RKO (cell line): ENCODE results near the gene EEF1AKMT2.
"Not testable (repeated sequence)": the region's sequence is repeated elsewhere in the genome, so short reads cannot be mapped to it uniquely, and the experiment has no call there.

Source experiments
- DNase-seq: peaks from one replicate; pipeline ENCODE4 v3.0.0-alpha.2; 2016; ENCODE audit warnings: low spot score

The EEF1AKMT2 gene

GRCh38 chr10:124791547-124792348 is at the start of gene EEF1AKMT2:
Gene EEF1AKMT2 (minus strand): TSS chr10:124791887. CDS start chr10:124791833, 54 bp downstream.
- peak; percentile 89 for DNase-seq

DNA sequence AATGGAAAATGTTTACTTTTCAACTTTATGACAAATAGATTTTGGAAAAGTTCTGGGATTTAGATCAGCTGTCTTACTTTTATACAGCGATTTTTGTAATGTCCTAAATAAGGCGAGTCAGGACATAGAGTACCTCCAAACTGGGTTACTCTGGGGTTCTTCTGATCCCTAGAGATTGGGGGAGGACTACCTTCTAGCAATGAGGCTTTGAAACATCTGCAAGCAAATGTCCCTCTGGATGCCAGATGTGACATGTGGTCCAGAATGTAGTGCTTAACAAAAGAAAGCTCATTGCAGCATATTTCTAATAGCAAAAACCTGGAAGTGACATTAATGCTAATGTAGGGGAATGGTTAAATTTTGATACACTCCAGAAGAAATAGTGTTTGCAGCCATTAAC is 46.0 kb upstream of the EEF1AKMT2 start:
- DNase-seq, result no peak

- no peak for DNase-seq
Observed at GRCh38 chr10:124831116-124831515, 39.4 kb upstream of the EEF1AKMT2 start.

DNA sequence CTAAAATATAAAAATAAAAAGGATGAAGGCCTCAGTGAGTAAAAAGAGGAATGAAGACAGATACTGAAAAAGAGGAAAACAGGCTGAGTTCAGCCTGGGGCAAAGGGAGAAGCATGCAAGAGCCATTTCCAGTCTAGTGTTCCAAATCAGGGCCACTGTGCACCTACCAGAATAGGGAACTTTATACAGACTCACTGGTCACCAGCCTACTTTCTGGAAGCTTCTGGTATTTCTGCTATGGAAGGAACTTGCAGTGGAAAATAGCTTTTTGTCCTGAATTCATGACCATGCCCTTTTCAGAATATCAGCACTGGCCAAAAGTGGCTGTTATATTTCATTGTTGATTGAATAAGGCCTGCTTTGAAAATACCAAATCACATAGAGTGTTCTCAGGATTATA is 38.8 kb upstream of the EEF1AKMT2 start:
- no peak for DNase-seq

GRCh38 chr10:124829447-124830115 is 37.9 kb upstream of the EEF1AKMT2 start:
- no peak for DNase-seq

DNA sequence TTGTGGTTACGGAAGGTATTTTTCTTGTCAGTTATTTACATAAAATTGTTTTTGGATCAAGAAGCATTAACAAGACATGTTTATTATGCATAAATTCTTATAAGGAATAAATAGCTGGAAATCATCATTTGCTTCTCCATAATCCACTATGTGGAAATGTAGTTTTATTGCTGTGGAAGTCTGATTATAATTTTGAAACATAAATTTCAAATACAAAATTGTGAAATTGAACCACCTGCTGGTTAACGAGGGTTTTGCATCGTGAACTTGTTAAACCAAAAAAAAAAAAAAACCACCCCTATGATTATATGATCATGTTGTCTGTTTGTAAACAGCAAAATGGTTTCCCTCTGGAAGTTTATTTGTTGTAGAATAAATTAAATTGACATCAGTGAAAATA is 35.8 kb upstream of the EEF1AKMT2 start:
- DNase-seq, result peak; percentile 29

DNA sequence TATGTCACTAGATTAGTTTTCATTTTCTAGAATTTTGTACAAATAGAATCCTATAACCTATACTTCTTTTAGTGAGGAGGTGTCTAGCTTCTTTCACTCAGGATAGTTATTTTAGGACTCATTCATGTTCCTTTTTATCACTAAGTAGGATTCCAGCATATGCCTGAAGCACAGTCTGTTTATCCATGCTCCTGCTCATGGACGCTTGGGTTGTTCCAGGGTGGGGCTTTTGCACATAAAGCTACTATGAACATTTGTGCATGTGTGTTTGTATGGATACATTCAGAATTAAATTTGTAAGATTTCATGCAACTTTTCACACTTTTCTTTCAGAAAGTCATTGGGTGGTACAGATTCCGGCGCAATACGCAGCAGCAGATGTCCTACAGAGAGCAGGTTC is 34.6 kb upstream of the EEF1AKMT2 start:
- no peak for DNase-seq

- no peak for DNase-seq
Observed at GRCh38 chr10:124825702-124826101, 34.0 kb upstream of the EEF1AKMT2 start.

DNA sequence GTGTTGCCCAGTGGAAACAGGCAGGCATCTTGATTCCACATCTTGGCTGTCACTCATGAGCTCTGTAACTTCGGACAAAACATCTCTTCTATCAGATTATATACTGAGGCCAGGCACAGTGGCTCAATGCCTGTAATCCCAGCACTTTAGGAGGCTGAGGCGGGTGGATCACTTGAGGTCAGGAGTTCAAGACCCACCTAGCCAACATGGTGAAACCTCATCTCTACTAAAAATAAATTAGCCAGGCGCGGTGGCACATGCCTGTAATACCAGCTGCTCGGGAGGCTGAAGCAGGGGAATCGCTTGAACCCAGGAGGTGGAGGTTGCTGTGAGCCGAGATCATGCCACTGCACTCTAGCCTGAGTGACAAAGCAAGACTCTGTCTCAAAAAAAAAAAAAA is 33.2 kb upstream of the EEF1AKMT2 start:
- DNase-seq, result not testable (repeated sequence)

DNA sequence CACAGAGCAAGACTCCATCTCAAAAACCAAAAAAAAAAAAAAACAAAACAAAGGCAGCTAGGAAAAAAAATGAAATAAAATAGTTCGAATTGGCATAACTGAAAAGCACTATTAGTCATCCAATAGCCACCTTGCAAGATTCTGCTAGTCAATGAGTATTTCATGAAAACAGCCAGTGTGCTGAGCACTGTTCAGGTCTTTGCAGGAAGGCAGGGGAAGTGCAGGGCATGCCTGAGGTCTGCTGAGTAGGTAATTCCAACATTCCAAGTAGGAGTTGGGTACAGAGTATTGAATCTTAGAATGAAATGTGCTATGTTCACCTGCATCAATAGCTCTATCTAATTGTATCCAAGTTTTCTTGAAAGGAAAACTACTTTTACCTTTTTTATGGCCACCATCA is 32.8 kb upstream of the EEF1AKMT2 start:
- DNase-seq, result no peak

GRCh38 chr10:124821520-124821919 is 29.8 kb upstream of the EEF1AKMT2 start:
- DNase-seq, result no peak

DNA sequence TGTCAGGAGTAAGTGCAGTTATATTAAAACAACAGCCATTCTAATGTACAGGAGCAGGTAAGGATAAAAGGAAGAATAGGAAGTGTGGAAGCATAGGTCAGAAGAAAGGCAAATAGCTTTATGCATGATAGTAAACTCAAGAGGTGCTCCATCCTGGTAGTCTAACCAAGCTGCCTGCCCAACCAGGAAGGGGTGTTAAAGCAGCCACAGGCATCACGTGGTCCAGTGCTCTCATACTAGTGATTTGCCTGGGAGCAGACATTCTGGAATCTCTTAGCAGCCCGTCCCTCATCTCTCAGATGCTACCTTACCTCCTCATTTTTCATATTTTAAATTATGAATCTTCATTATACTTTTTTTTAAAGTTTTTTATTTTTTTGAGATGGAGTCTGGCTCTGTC is 28.4 kb upstream of the EEF1AKMT2 start:
- no peak for DNase-seq

DNA sequence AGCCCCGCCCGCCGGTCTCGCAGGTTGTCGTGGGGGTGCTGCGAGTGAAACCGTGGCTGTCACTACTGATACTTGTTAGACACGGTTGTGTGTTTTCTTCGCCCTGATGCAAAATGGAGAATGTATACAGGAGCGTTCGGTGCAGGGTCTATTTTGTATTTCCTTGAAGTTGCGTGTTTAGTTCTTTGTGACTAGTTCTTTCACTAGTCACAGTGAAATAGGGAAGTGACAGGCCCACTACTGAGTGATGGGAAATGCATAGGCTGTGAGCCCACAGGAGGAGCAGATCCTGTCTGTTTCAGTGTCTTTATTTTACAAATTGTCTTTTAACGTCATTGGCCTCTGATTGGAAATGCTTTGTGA is 10.6 kb upstream of the EEF1AKMT2 start:
- peak; percentile 36 for DNase-seq

DNA sequence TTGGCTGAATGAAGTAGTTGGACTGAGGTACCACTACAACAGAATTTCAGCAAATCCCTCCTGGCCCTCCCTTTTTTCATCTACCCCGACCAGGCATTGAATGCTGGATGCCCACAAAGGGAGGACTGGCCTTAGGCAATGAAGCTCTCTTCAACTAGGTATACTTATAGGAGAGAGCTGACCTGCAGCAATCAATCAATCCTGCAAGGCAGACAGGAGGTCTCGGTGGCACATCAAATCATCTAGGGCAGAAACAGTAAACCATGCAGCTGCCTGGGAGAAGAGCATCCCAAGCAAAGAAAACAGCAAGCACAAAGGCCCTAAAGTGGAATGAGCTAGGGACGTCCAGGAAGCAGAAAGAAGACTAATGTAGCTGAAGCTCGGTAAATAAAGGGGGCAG is 7.5 kb upstream of the EEF1AKMT2 start:
- DNase-seq, result no peak

GRCh38 chr10:124798781-124799180 is 7.1 kb upstream of the EEF1AKMT2 start:
- no peak for DNase-seq

DNA sequence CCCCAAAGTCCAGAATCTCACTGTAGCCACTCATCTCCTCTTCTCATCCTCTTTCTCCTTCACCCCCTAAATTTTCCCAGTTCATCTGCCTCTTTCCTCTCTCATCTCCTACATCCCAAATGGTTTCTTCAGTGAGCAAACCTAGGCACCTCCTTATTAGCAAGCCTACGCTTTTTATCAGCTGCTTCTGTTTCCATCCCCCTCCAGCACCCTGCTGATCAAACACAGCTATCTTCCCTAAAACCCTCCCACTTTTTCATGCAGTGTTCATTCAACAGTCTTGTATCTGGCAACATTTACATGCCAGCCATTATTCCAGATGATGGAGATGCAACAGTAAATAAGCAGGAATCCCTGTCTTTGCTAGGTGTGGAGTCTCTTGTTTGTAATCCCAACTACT is 6.7 kb upstream of the EEF1AKMT2 start:
- no peak for DNase-seq

DNA sequence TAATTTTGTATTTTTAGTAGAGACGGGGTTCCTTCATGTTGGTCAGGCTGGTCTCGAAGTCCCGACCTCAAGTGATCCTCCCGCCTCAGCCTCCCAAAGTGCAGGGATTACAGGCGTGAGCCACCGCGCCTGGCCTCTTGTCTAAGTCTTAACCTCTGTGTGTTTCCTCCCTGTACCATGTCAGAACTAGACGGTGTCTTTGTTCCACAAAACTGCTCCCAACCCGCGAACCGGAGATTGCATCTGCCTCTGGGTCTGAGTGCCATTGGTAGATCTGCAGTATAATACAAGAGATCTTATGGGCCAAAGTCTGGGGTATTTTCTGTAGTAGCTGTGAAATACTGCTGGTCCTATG is 1.3 kb upstream of the EEF1AKMT2 start:
- no peak for DNase-seq

DNA sequence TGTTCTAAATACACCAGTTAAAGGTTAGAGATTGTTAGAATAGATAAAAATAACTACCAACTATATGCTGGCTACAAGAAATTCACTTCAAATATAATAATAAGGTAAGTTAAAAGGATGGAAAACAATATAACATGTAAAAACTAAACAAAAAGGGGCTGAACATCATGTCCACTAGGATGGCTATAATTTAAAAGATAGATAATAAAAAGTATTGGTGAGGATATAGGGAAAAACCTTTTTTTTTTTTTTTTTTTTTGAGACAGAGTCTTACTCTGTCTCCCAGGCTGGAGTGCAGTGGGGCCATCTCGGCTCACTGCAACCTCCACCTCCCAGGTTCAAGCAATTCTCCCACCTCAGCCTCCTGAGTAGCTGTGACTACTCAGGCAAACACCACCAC is 8.8 kb downstream of the EEF1AKMT2 start:
- not testable (repeated sequence) for DNase-seq

DNA sequence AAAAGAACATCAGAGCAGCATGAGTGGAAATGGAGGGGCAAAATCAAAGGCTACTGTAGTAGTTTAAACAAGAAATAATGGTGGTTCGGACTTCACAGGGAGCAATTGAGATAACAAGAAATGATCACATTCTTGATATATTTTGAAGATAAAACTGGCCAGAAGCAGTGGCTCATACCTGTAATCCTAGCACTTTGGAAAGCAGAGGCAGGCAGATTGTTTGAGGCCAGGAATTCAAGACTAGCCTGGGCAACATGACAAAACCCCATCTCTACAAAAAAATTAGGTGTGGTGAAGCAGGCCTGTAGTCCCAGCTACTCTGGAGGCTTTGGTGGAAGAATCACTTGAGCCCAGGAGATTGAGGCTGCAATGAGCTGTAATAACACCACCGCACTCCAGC is 22.9 kb downstream of the EEF1AKMT2 start:
- DNase-seq, result no peak

DNA sequence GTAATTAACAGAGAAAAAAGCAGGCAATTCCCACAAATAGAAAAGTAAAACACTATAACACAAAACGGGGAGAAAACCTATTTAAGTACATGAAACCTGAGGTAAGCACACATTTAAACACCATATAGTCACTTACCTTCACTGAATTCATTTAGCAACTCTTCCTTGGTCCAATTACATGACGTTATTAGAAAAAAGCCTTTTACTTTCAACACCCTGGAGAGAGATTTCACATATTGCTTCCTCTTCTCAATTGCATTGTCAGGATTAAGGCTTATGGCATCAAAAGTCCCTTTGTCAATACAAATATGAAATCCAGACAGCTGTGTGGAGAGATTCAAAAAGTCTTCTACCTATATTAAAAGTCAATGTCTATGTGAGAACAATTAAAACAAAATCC is 26.4 kb downstream of the EEF1AKMT2 start:
- DNase-seq, result no peak

- no peak for DNase-seq
Observed at GRCh38 chr10:124763267-124763666, 28.4 kb downstream of the EEF1AKMT2 start.

- no peak for DNase-seq
Observed at GRCh38 chr10:124762281-124762680, 29.4 kb downstream of the EEF1AKMT2 start.

DNA sequence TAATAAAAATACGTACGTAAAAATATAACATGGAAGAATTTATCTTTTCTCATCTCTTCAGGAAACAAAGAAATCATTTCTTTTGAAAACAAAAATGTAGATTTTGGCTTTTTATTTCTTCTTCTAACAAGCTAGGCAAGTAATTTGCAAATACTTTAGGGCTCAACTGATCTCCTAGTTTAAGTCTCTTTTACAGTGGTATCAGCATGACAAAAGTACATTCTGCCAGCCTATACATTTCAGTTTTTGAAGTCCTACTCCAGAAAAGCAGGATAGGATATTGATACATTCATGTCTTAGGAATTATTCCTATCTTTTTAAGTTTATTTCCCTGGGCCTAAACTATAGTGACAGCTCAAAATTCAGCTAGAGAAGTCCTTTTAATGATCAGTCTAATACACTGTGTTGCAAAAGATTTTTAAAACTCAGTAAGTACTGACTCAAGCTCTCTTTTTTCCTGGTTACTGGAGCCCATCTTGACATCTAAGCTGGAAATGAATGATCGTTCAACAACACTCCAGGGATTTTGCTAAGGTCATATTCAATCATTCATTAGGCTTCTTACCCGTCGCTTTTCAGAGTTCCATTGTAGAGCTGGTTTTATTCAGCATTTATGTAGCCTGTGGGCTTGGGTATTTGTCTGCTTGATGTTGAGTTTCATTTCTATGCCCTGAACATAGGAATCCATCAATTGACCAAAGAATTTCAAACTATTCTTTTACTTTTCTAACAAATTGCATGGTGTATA is 35.4 kb downstream of the EEF1AKMT2 start:
- no peak for DNase-seq
